GM12878 (cell line): ENCODE results near the gene LRIT3. TPM values are rescaled to one million over a fixed set of nuclear protein-coding genes. Genes with fewer than 3 reads are reported as not detected.

ENCODE experiments used
- ATAC-seq: fragments of 200-7000 bp; cut with Tn5 transposase; 3 replicates; pipeline ENCODE4 v1.9.1; 2020; ENCODE audit warnings: mild to moderate bottlenecking, moderate library complexity
- BruUV-seq: library from RNA; stranded (reverse); fragments of 400-500 nt; replicated peaks from 2 replicates; lab custom pipeline; 2021; lab: Mats Ljungman, UMichigan
- CTCF ChIA-PET: fragments of 300-600 bp; sonication (Branson Sonifier 250); formaldehyde crosslinking; extraction: SDS; loops from one replicate; lab custom pipeline; 2021; ENCODE audit warnings: inconsistent platforms; lab: Yijun Ruan, JAX
- POLR2A ChIA-PET: fragments of 350-600 bp; formaldehyde crosslinking; extraction: SDS; loops from one replicate; lab custom pipeline; 2021; ENCODE audit warnings: inconsistent platforms; lab: Charles Lee
- RAD21 ChIA-PET: fragments of 300-600 bp; sonication (Branson Sonifier 250); formaldehyde crosslinking; loops from one replicate; lab custom pipeline; 2023; ENCODE audit warnings: antibody characterized with exemption; ENCODE audit not compliant: unreplicated experiment; lab: Charles Lee
- SMC1A ChIA-PET: fragments of 300-600 bp; sonication (Branson Sonifier 250); formaldehyde crosslinking; loops from one replicate; lab custom pipeline; 2023; ENCODE audit not compliant: unreplicated experiment, uncharacterized antibody; lab: Charles Lee
- DNase-seq: peaks from one replicate; pipeline ENCODE4 v3.0.0-alpha.2; 2011; ENCODE audit warnings: low read depth, low spot score
- FAIRE-seq: peaks from 3 replicates; lab custom pipeline; 2011; peaks lifted over from hg19 to GRCh38; lab: Jason Lieb, UNC
- H2AFZ ChIP-seq: 2 replicates; pipeline ENCODE4 v1.6.0; 2011; ENCODE audit warnings: low read depth, low read length, control low read depth; ENCODE audit not compliant: control insufficient read depth
- H3K27ac ChIP-seq: 2 replicates; pipeline ENCODE4 v1.5.1; 2011; ENCODE audit warnings: control low read depth; ENCODE audit not compliant: control insufficient read depth, insufficient read depth
- H3K27me3 ChIP-seq, 2 experiments: replicated peaks in 1 of 2; 2 replicates each; pipeline versions ENCODE4 v1.6.0 to v1.6.1; 2011; ENCODE audit warnings: low read length in 1 of 2; ENCODE audit not compliant: control insufficient read depth in 2 of 2, insufficient read depth in 2 of 2
- H3K36me3 ChIP-seq, 2 experiments: 2 replicates each; pipeline ENCODE4 v1.5.1; 2011; ENCODE audit warnings: low read length in 1 of 2; ENCODE audit not compliant: control insufficient read depth in 2 of 2, insufficient read depth in 2 of 2
- H3K4me1 ChIP-seq: 2 replicates; pipeline ENCODE4 v1.6.1; 2011; ENCODE audit warnings: mild to moderate bottlenecking, low read length, moderate library complexity, mixed read lengths; ENCODE audit not compliant: control insufficient read depth, insufficient read depth
- H3K4me2 ChIP-seq: 2 replicates; pipeline ENCODE4 v1.6.0; 2011; ENCODE audit warnings: control low read depth; ENCODE audit not compliant: control insufficient read depth, insufficient read depth
- H3K4me3 ChIP-seq: fragments of 200-600 bp; sonication (generic); 2 replicates; pipeline ENCODE4 v1.5.1; 2016
- H3K79me2 ChIP-seq: 2 replicates; pipeline ENCODE4 v1.6.0; 2011; ENCODE audit warnings: low read length; ENCODE audit not compliant: control insufficient read depth, insufficient read depth
- H3K9ac ChIP-seq: 2 replicates; pipeline ENCODE4 v1.8.0; 2011; ENCODE audit warnings: low read length, control low read depth, mixed read lengths; ENCODE audit not compliant: control insufficient read depth, insufficient read depth
- H3K9me3 ChIP-seq: replicated peaks from 3 replicates; pipeline ENCODE4 v1.5.1; 2011; ENCODE audit warnings: mild to moderate bottlenecking, low read length; ENCODE audit not compliant: control insufficient read depth, insufficient read depth
- H4K20me1 ChIP-seq: 2 replicates; pipeline ENCODE4 v1.6.0; 2011; ENCODE audit not compliant: control insufficient read depth, insufficient read depth
- CHD1 ChIP-seq: IDR thresholded peaks from 2 replicates; pipeline ENCODE4 v1.6.1; 2012; ENCODE audit warnings: low read depth, low read length, improper control_type of control experiment
- CHD2 ChIP-seq: IDR thresholded peaks from 2 replicates; pipeline ENCODE4 v1.6.1; 2011; ENCODE audit warnings: low read depth, low read length, improper control_type of control experiment, borderline replicate concordance
- JUND ChIP-seq: IDR thresholded peaks from 2 replicates; pipeline ENCODE4 v1.6.1; 2012; ENCODE audit warnings: low read depth, mild to moderate bottlenecking, low read length, improper control_type of control experiment, moderate library complexity
- NFYB ChIP-seq: IDR thresholded peaks from 2 replicates; pipeline ENCODE4 v1.6.1; 2011; ENCODE audit warnings: low read depth, mild to moderate bottlenecking, low read length, improper control_type of control experiment, moderate library complexity; ENCODE audit not compliant: insufficient read depth
- NRF1 ChIP-seq: conservative IDR thresholded peaks from 2 replicates; pipeline ENCODE4 v1.6.1; 2011; ENCODE audit warnings: mild to moderate bottlenecking, low read depth, low read length, improper control_type of control experiment
- RUNX3 ChIP-seq: IDR thresholded peaks from 2 replicates; pipeline ENCODE4 v1.6.1; 2012; ENCODE audit warnings: low read length, inconsistent platforms
- SIN3A ChIP-seq: IDR thresholded peaks from 2 replicates; pipeline ENCODE4 v1.6.1; 2012; ENCODE audit warnings: low read depth, low read length, improper control_type of control experiment
- SREBF1 ChIP-seq: IDR thresholded peaks from 2 replicates; pipeline ENCODE4 v1.6.1; 2012; ENCODE audit warnings: mild to moderate bottlenecking, low read length
- SREBF2 ChIP-seq: IDR thresholded peaks from 2 replicates; pipeline ENCODE4 v1.6.1; 2012; ENCODE audit warnings: mild to moderate bottlenecking, low read length
- TAF1 ChIP-seq: IDR thresholded peaks from 2 replicates; pipeline ENCODE4 v1.6.1; 2011; ENCODE audit warnings: mild to moderate bottlenecking, low read depth, low read length, borderline replicate concordance
- ZNF274 ChIP-seq: IDR thresholded peaks from one replicate; pipeline ENCODE4 v1.8.0; 2011; ENCODE audit not compliant: insufficient read length, insufficient read depth
- ZSCAN29 ChIP-seq: fragments of 450-650 bp; IDR thresholded peaks from 2 replicates; pipeline ENCODE4 v1.6.1; 2017; ENCODE audit warnings: mild to moderate bottlenecking, moderate library complexity
- WGBS: methylation state at CpG from one replicate; pipeline ENCODE4 v1.1.6; 2016; ENCODE audit warnings: low lambda C conversion rate; ENCODE audit not compliant: insufficient replicate concordance, insufficient coverage; ENCODE audit errors: missing lambda C conversion rate; 5-methylcytosine and 5-hydroxymethylcytosine counted together
- in situ Hi-C: fragments of 300-500 bp; cut with MboI; formaldehyde crosslinking; loops from 9 replicates; pipeline ENCODE4 v1.14.3; 2018; ENCODE audit warnings: mixed read lengths
- intact Hi-C: fragments of 100-400 bp; cut with micrococcal nuclease; formaldehyde crosslinking; loops from one replicate; pipeline ENCODE4 v1.14.2; 2022; ENCODE audit not compliant: unreplicated experiment
- polyA plus RNA-seq, 11 experiments: library from polyadenylated mRNA; depleted of rRNA in 4 of 11; unstranded in 6 of 11; stranded (reverse) in 5 of 11; fragments of >200 nt; fragmentation: Nextera tagmentation in 4 of 11; fragmentation: Illumina TruSeq in 1 of 11; extraction: Ambion mirVana in 4 of 11; extraction: Trizol in 1 of 11; gene quantifications; 1 replicate in 1 of 11; 2 replicates in 10 of 11; pipeline versions ENCODE4 v1.2.1 to v1.2.3, GENCODE V29; 2011 to 2016; ENCODE audit warnings: inconsistent platforms in 2 of 11, missing spikeins in 2 of 11, low read depth in 1 of 11
- total RNA-seq, 4 experiments: library from RNA; depleted of rRNA in 3 of 4; stranded (reverse); fragments of >200 nt in 3 of 4; fragmentation: Illumina TruSeq in 1 of 4; extraction: Trizol in 1 of 4; gene quantifications; 2 replicates each; pipeline versions ENCODE4 v1.2.1 to v1.2.3, GENCODE V29; 2013 to 2021
- TF ChIP-seq, protein P1 (sequence below): fragments of 450-650 bp; IDR thresholded peaks from 2 replicates; pipeline ENCODE4 v1.6.1; 2016; ENCODE audit warnings: mild to moderate bottlenecking, moderate library complexity, borderline replicate concordance
- TF ChIP-seq, protein P2 (sequence below): IDR thresholded peaks from 2 replicates; pipeline ENCODE4 v1.6.1; 2011; ENCODE audit warnings: borderline replicate concordance, low read depth, mild to moderate bottlenecking, moderate library complexity, mixed read lengths, low read length; ENCODE audit not compliant: insufficient read depth; ENCODE audit errors: extremely low read length
- TF ChIP-seq, protein P3 (sequence below): IDR thresholded peaks from 2 replicates; pipeline ENCODE4 v1.6.1; 2011; ENCODE audit warnings: low read depth, mild to moderate bottlenecking, low read length, moderate library complexity, borderline replicate concordance; ENCODE audit errors: extremely low read depth

Gene LRIT3
- total and polyA plus RNA-seq, 10 of the 15 experiments (the other 5 are each of a cell fraction or from before 2014, with no cell fraction given): 0.04 to 0.20 (median 0.10) TPM; not detected in 6

DNA sequence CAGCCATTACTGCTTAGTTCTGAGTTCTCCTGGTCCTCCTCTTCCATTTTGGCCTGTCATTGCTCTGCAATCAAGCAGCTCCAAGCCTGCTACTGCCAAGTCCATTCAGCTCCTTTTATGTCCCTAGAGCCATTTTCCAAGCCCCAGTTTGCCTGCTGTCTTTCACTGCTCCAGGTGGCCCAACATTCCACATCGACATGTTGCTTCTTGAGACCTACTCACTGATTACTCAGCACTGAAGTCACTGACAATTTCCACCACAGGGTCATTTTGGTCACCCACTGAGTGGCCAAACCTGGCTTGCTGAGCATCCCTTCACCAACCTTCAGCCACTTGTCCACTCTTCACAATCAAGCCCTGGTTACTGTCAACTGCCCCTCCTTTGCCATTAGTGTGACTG lies 27.2 kb downstream of the LRIT3 start:
- no TSS peak for BruUV-seq
- no peaks in the 10 kb centered on the region; a peak in 1 of 4 replicates for H3K27me3 ChIP-seq
- ChIA-PET SMC1A (no interaction called here), CTCF (no interaction called here), POLR2A (no interaction called here), RAD21 (no interaction called here)
- H3K79me2 ChIP-seq: no peaks in the 10 kb centered on the region
- no peaks in the 10 kb centered on the region for H4K20me1 ChIP-seq
- in situ Hi-C loops (no loop called here), intact Hi-C loops (no loop called here)
- H3K4me3 ChIP-seq: no peak overlapping the region
- H3K9me3 ChIP-seq: no peaks in the 10 kb centered on the region
- DNase-seq (no peak), ATAC-seq (no peak), FAIRE-seq (no peak)
- 85% methylated on average over 1 of the region's 1 CpG for WGBS
- H3K4me1 ChIP-seq: peaks cover 8% of the 10 kb centered on the region; the same call in 1 of the 2 replicates
- no peak overlapping the region for H3K9ac ChIP-seq
- no peak overlapping the region for H3K4me2 ChIP-seq
- TF ChIP-seq RUNX3: no peak
- TF ChIP-seq, protein P1, sequence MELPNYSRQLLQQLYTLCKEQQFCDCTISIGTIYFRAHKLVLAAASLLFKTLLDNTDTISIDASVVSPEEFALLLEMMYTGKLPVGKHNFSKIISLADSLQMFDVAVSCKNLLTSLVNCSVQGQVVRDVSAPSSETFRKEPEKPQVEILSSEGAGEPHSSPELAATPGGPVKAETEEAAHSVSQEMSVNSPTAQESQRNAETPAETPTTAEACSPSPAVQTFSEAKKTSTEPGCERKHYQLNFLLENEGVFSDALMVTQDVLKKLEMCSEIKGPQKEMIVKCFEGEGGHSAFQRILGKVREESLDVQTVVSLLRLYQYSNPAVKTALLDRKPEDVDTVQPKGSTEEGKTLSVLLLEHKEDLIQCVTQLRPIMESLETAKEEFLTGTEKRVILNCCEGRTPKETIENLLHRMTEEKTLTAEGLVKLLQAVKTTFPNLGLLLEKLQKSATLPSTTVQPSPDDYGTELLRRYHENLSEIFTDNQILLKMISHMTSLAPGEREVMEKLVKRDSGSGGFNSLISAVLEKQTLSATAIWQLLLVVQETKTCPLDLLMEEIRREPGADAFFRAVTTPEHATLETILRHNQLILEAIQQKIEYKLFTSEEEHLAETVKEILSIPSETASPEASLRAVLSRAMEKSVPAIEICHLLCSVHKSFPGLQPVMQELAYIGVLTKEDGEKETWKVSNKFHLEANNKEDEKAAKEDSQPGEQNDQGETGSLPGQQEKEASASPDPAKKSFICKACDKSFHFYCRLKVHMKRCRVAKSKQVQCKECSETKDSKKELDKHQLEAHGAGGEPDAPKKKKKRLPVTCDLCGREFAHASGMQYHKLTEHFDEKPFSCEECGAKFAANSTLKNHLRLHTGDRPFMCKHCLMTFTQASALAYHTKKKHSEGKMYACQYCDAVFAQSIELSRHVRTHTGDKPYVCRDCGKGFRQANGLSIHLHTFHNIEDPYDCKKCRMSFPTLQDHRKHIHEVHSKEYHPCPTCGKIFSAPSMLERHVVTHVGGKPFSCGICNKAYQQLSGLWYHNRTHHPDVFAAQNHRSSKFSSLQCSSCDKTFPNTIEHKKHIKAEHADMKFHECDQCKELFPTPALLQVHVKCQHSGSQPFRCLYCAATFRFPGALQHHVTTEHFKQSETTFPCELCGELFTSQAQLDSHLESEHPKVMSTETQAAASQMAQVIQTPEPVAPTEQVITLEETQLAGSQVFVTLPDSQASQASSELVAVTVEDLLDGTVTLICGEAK: no peak
- TF ChIP-seq SIN3A: no peak
- no peak for TF ChIP-seq CHD1
- TF ChIP-seq SREBF1: no peak
- no peak for TF ChIP-seq ZSCAN29
- TF ChIP-seq NRF1: no peak
- TF ChIP-seq CHD2: no peak
- TF ChIP-seq SREBF2: no peak
- TF ChIP-seq TAF1: no peak
- TF ChIP-seq NFYB: no peak
- no peak for TF ChIP-seq JUND
- TF ChIP-seq ZNF274: no peak
- TF ChIP-seq, protein P2, sequence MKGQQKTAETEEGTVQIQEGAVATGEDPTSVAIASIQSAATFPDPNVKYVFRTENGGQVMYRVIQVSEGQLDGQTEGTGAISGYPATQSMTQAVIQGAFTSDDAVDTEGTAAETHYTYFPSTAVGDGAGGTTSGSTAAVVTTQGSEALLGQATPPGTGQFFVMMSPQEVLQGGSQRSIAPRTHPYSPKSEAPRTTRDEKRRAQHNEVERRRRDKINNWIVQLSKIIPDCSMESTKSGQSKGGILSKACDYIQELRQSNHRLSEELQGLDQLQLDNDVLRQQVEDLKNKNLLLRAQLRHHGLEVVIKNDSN: no peak
- TF ChIP-seq, protein P3, sequence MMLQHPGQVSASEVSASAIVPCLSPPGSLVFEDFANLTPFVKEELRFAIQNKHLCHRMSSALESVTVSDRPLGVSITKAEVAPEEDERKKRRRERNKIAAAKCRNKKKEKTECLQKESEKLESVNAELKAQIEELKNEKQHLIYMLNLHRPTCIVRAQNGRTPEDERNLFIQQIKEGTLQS: no peak
- H3K36me3 ChIP-seq: no peaks in the 10 kb centered on the region
- no peak overlapping the region for H2AFZ ChIP-seq
- H3K27ac ChIP-seq: no peak overlapping the region
